H1 (cell line): ENCODE data around the gene RPL37. TPM values are rescaled to one million over a fixed set of nuclear protein-coding genes. Genes with fewer than 3 reads are reported as not detected.

ENCODE experiments used
- polyA plus RNA-seq, 7 experiments: library from polyadenylated mRNA; depleted of rRNA in 3 of 7; stranded (reverse) in 5 of 7; unstranded in 2 of 7; fragments of >200 nt in 5 of 7; fragments of 200-250 nt in 2 of 7; gene quantifications; 1 replicate in 5 of 7; 2 replicates in 1 of 7; 4 replicates in 1 of 7; pipeline versions ENCODE4 v1.2.1 to v1.2.3, GENCODE V29; 2011 to 2013; ENCODE audit warnings: missing spikeins in 2 of 7, mixed read lengths in 2 of 7
- total RNA-seq: library from RNA; stranded (reverse); fragmentation: NEBNext Ultra II Directional; extraction: Animal tissue kit (Norgen Biotek cat#: 25700); gene quantifications from 2 replicates; pipeline ENCODE4 v1.2.1, GENCODE V29; 2021
- TF ChIP-seq, protein P1 (sequence below), 3 experiments: IDR thresholded peaks; 1 replicate in 2 of 3; 2 replicates in 1 of 3; pipeline versions ENCODE4 v1.5.1 to v1.6.1; 2011; ENCODE audit warnings: low read length in 3 of 3, mild to moderate bottlenecking in 3 of 3, inconsistent platforms in 2 of 3, low read depth in 1 of 3, moderate library complexity in 1 of 3; ENCODE audit not compliant: insufficient read depth in 1 of 3; ENCODE audit errors: control extremely low read depth in 1 of 3

The RPL37 gene
- total and polyA plus RNA-seq, 2 of the 8 experiments (the other 6 are each of a cell fraction or from before 2014, with no cell fraction given) = 467 to 1,534 TPM

DNA sequence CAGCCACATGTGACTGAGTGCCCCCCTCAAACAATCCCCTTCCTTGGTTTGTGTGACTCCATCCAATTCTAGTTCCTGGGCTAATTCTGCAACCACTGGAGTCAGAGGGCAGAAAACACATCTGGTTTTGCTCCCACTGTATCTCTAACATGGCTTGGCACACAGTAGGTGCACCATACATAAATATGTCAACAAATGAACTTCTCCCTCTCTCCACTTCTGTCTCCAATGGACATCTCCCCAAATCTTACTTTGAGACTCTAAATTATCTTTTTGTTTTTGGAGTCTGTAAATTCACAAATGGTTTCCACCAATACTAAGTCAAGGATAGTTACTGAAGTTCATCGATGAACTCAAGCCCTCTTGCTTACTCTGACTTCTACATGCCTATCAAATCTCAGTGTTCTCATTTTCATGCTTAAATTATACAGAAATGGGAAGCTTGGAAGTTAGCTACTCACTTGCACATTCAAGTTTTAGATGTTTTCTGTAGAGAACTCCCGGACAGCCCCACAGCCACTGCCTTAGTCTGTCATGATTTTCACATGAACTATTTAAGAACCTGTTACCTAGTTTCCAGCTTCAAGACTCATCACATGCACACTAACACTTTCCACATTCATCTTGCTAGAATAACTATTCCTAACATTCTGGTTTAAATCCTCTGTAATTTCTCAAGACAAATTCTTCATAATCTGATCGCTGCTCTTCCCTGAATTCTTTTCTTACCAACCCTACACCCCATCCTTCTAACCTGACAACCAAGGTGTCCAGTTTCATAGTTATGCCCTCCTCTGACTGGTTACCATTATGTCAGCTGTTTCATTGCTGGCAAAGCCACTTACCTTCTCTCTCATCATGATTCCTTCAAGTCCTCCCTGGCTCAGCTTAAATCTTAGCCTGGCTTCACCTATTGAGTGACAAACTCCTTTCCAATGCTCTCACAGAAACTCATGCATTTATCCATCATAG is 6.0 kb downstream of the RPL37 start (continued):
- TF ChIP-seq, protein P1, sequence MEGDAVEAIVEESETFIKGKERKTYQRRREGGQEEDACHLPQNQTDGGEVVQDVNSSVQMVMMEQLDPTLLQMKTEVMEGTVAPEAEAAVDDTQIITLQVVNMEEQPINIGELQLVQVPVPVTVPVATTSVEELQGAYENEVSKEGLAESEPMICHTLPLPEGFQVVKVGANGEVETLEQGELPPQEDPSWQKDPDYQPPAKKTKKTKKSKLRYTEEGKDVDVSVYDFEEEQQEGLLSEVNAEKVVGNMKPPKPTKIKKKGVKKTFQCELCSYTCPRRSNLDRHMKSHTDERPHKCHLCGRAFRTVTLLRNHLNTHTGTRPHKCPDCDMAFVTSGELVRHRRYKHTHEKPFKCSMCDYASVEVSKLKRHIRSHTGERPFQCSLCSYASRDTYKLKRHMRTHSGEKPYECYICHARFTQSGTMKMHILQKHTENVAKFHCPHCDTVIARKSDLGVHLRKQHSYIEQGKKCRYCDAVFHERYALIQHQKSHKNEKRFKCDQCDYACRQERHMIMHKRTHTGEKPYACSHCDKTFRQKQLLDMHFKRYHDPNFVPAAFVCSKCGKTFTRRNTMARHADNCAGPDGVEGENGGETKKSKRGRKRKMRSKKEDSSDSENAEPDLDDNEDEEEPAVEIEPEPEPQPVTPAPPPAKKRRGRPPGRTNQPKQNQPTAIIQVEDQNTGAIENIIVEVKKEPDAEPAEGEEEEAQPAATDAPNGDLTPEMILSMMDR (IDR thresholded peaks at IDR 0.05; ENCODE audit: control extremely low read depth in 1 of 3, insufficient read depth in 1 of 3, low read depth in 1 of 3, low read length in 3 of 3) = no peak
